GM18517 (cell line): ENCODE data around the gene DNAL4.

ENCODE experiments used
- ATAC-seq: cut with Tn5 transposase; IDR thresholded peaks from one replicate; pipeline ENCODE4 v1.9.1; 2021; ENCODE audit warnings: mild to moderate bottlenecking, moderate library complexity; ENCODE audit not compliant: unreplicated experiment

Gene DNAL4

DNA sequence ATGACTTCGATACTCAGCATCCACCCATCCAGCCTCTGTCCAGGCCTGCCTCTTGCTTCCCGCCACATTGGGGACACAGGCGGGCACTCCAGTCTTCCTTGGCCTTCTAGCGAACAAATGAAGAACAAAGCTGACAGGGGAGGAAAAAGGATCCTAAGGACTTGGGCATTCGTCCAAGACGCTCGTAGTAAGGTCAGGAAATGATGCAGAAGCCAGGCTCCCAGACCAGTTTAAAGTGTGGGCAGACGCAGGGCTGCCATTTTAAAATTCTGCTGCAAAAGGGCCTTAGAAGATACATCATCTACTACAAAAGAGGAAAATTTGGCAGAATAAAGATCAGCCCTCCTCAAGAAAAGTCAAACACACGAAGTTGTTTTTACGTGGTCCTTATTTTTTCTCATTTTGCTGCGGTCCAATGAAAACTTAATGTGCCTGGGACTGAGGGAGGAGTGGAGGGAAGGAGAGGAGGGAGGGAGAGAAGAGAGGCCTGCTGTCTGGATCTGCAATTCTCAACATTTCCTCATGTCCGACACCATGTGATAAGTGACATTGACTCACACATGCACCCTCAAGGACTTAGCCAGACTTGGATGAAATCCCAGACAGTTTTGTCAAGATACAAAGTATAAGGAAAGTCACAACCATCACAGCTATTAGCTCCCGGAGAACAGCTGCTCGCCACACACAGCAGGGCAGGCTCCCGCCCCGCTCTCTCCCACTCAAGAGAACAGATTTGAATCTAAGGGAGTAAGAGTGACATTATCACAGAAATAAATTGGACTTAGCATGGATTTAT, 5.7 kb downstream of the DNAL4 start:
- no peak for ATAC-seq

DNA sequence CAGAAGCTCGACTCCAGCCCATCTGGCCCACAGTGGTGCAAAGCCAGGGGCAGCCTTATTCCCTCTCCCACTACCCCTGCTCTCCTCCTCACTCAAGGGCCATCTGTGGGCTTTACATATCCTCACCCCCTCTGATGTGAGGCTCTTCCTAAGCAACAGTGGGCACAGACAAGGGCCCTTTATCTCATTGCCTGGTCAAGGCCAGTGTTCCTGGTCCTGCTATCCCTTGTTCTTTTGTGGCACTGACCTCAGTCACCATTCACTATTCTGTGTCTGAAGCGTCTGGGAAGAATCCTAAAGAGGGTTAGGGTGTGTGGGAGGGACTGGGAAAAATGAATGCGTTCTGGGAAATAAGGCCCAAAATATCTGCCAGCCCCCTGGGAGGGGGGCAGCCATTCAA, 7.3 kb downstream of the DNAL4 start:
- no peak for ATAC-seq

DNA sequence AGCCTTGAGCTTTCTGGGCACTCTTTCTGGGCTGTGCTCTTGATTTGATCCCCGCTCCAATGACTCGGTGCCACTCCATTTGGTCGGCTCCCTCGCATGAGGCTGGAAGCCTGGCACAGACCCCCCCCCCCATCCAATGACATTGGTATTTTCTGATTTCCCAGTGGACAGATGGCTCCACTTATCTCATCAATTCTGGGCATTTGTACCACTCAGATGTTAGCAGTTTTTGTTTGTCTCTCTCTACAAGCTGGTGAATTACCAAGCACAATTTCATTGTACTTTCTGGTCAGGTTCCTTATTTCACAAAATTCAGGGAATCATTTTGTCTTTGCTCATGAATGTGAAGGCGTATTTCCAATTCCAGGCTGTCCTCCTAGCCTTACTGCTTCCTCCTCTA, 9.1 kb downstream of the DNAL4 start:
- ATAC-seq: no peak

GRCh38 chr22:38784035-38784434, 9.9 kb downstream of the DNAL4 start:
- no peak for ATAC-seq

DNA sequence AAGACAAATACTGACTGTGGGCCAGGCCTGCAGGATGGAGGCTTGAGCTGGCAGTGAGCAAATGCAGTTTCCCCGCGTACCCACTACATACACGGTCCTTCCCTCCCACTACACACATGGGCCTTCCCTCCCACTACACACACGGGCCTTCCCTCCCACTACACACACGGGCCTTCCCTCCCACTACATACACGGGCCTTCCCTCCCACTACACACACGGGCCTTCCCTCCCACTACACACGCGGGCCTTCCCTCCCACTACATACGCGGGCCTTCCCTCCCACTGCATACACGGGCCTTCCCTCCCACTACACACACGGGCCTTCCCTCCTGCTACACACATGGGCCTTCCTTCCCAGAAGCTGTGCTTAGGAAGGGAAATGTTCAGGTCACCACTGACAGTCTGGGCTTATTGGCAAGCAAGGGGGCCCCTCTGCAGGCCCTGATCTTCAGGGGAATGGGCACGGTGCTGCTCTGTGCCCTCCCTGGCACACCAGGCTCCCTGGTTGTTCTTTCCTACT, 10.8 kb downstream of the DNAL4 start:
- no peak for ATAC-seq

GRCh38 chr22:38782402-38783094, 11.4 kb downstream of the DNAL4 start:
- no peak for ATAC-seq

DNA sequence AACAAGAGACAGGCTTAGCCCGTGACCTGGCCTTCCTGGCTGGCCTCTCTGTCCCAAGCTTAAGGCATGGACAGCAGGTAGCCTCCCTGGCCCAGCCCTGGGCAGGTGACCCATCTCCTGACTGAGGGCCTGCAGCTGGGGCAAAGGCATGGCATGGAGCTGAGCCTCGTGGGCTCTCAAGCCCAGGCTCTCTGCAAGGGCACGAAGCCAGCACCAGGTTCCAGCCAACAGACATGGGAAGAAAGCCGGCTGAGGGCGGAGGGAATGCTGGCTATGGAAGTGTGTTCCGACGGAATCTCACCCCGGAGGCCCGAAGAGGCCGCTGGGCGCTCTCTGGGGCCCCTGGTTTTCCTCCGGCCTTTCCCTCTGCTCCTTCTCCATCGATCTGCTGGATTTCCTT, 12.9 kb downstream of the DNAL4 start:
- ATAC-seq: no peak

DNA sequence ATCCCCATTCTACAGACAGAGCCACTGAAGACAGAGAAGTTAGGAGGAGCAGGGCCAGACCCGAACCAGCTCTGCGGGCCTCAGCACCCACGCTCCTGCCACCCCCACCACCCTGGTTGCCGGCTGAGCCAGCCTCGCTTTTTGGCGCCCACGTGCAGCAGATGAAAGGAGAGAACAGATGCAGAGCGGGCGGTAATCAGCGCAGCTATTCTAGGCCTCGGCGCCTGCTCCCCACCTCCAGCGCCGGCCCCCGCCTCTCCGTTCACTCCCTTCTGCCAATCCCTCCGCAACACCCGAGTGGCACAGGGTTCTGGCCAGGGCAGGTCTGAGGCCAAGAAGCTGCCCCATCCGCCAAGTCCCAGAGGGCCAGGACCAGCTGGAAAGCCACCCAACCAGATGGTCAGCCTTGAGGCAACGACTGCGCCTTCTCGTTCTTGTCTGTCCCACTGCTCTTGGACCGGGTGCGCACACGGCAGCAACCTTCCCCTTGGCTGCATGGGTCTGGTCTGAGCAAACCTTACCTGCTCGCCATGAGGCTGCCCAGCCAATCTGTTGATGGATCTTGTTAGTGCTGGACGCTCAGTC, 16.8 kb downstream of the DNAL4 start:
- ATAC-seq: no peak

DNA sequence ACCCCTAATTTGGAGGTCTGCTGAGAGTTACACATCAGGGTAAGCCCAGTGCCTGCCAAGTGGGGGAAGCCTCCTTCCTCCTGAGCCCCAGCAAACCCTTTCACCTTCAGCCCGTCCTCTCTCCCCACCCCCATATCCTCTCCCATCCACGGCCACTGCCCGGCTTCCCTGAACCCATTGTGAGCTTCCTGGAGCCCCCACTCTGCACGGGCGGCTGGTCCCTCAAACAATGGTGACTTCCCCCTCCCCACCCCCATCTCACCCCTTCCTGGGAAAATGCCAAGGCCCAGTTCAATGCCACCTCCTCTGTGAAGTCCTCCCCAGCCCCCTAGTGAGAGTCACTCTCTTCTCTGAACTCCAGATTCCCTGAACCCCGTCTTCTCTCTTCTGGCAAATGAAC, 17.9 kb downstream of the DNAL4 start:
- ATAC-seq: no peak

GRCh38 chr22:38775656-38776055, 18.3 kb downstream of the DNAL4 start:
- no peak for ATAC-seq

GRCh38 chr22:38774496-38775166, 19.3 kb downstream of the DNAL4 start:
- no peak for ATAC-seq

GRCh38 chr22:38773363-38773946, 20.5 kb downstream of the DNAL4 start:
- ATAC-seq: no peak

- no peak for ATAC-seq
Observed at GRCh38 chr22:38772623-38772873, 21.4 kb downstream of the DNAL4 start.

DNA sequence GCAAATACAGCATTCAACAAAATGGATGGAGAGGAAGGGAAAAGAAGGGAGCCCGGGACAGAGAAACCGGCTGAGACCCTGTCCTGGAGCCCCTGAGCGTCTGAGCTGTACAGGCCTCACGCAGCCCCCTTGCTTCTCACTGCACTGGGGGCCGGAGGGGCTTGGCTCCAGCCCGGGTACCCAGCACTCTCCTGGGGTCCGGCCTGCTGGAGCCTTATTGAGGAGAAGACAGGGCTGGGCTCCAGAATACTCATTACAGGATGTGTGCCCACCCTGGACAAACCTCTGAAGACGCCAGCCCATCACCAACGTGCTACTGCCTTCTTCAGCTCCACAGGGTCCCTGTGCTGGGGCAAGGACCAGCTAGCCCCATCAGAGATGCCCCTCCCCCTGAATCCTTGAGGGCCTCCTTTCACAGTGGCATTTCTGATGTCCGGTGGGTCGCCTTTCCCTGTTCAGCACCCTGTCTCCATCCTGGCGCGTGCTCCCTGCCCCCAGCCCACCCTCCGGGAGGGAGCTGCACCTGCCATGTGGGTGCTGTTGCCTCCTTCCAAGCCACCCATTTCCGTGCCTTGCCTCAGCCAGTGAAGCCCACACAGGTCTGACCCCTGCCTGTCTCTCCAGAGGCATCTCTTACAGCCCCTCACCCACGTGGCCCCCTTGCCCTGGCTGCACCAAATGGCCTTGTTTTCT, 23.5 kb downstream of the DNAL4 start:
- no peak for ATAC-seq

DNA sequence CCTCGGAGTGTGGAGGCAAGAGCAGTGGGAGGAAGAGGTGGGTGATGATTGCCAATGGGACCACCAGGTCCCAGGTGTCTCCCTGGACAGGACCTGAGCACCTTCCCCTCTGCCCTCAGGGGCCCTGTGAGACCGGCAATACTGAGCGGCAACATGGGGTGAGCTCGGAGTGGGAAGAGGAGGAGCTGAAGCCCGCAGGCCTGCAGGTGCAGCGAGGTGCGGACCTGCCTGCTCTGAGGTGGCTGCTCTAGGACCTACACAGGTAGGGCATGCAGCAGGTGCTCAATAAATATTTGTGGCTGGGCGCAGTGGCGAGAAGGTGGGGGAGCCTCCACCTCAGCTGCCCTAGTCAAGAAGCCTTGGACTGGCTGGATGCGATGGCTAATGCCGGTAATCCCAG, 25.9 kb downstream of the DNAL4 start:
- ATAC-seq: no peak

DNA sequence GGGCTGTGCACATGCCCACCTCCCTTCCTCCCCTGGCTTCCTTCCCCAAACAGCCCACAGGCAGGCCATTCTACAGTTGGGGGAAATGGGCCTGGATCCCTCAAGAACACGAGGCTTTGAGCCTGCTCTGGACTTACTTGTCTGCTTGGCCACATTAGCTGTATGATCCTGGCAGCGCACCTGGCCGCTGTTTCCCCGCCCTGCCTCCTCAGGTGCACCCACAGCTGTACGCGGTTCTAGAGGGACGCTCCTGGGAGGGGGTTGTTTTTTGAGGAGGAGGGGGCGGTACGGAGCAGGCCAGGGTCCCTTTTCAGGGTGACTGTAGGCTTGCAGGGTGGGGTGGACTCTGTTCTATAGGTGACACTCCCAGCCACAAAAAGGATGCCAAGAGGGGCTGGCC, 26.6 kb downstream of the DNAL4 start:
- ATAC-seq: no peak

GRCh38 chr22:38766076-38766777, 27.7 kb downstream of the DNAL4 start:
- no peak for ATAC-seq

- ATAC-seq: no peak
Observed at GRCh38 chr22:38762551-38762983, 31.4 kb downstream of the DNAL4 start.

DNA sequence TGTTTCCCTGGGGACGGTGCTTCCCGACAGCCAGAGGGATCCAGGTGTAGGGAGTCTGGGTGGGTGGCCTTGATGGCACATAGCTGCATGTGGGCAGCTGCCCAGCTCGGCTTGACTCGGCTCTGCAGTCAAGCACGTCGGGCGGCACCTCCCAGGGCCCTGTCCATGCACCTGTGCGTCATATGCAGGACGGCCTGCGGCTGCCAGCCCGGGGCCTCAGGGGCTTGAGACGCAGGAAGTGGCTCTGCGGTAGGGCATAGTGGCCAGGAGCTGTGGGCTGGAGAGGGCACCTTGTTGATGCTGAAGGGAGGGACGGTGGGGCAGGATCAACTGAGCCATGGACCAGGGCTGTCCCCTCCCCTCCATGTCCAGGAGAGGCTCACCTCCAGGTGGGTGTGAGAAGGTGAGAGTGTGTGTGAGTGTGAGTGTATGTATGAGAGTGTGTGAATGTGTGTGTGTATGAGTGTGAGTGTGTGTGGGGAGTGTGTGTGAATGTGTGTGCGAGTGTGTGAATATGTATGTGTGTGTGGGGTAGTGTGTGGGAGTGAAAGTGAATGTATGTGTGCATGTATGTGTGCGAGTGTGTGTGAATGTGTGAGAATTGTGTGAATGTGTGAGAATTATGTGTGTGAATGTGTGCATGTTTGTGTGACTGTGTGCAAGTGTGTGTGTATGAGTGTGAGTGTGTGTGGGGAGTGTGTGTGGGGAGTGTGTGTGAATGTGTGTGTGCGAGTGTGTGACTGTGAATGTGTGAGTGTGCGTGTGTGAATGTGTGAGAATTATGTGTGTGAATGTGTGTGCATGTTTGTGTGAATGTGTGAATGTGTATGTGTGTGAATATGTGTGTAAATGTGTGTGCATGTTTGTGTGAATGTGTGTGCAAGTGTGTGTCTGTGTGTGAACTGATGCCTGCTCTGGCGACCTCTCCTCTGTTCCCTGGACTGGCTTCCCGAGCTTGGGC, 32.5 kb downstream of the DNAL4 start:
- no peak for ATAC-seq
